Liver (tissue), 9 donors: ENCODE measurements around the gene PODXL2. TPM values are rescaled to one million over a fixed set of nuclear protein-coding genes. Genes with fewer than 3 reads are reported as not detected.

Experiments used
- DNase-seq: peaks from one replicate; pipeline ENCODE4 v3.0.0-alpha.2; 2017; ENCODE audit warnings: low spot score
- H3K27ac ChIP-seq, 2 donors: one replicate each; pipeline ENCODE4 v1.7.0; 2013; ENCODE audit warnings: inconsistent platforms in 2 of 2, low read length in 2 of 2, control low read depth in 1 of 2, low read depth in 1 of 2, mild to moderate bottlenecking in 1 of 2
- H3K27me3 ChIP-seq, 4 donors: one replicate each; pipeline versions ENCODE4 v1.6.1 to v1.7.0; 2013; ENCODE audit warnings: low read length in 3 of 4, inconsistent platforms in 1 of 4, mild to moderate bottlenecking in 1 of 4, moderate library complexity in 1 of 4; ENCODE audit not compliant: control insufficient read depth in 4 of 4, insufficient read depth in 4 of 4
- H3K36me3 ChIP-seq, 4 donors: one replicate each; pipeline versions ENCODE4 v1.6.1 to v1.7.0; 2013; ENCODE audit warnings: low read length in 3 of 4, mild to moderate bottlenecking in 3 of 4, low read depth in 1 of 4, moderate library complexity in 1 of 4; ENCODE audit not compliant: control insufficient read depth in 4 of 4, insufficient read depth in 3 of 4
- H3K4me1 ChIP-seq, 4 donors: one replicate each; pipeline versions ENCODE4 v1.6.1 to v1.7.0; 2013; ENCODE audit warnings: low read length in 3 of 4, mild to moderate bottlenecking in 3 of 4, moderate library complexity in 1 of 4; ENCODE audit not compliant: control insufficient read depth in 4 of 4, insufficient read depth in 4 of 4
- H3K4me3 ChIP-seq, 3 donors: one replicate each; pipeline versions ENCODE4 v1.6.1 to v1.7.0; 2013; ENCODE audit warnings: low read length in 3 of 3, control low read depth in 1 of 3, low read depth in 1 of 3, mild to moderate bottlenecking in 1 of 3
- H3K9ac ChIP-seq, 2 donors: one replicate each; pipeline ENCODE4 v1.7.0; 2013; ENCODE audit warnings: low read length in 2 of 2, mild to moderate bottlenecking in 2 of 2, moderate library complexity in 2 of 2, control low read depth in 1 of 2, low read depth in 1 of 2
- H3K9me3 ChIP-seq, 4 donors: one replicate each; pipeline versions ENCODE4 v1.6.1 to v1.7.0; 2013; ENCODE audit warnings: low read length in 3 of 4; ENCODE audit not compliant: control insufficient read depth in 4 of 4
- EGR1 ChIP-seq, 2 donors: IDR thresholded peaks; 2 replicates each; pipeline ENCODE4 v1.6.1; 2016 to 2018; ENCODE audit warnings: antibody characterized with exemption in 2 of 2, low read depth in 2 of 2
- FOXA1 ChIP-seq: IDR thresholded peaks from 2 replicates; pipeline ENCODE4 v1.6.1; 2016; ENCODE audit warnings: antibody characterized with exemption
- FOXA2 ChIP-seq: IDR thresholded peaks from 2 replicates; pipeline ENCODE4 v1.6.1; 2016; ENCODE audit warnings: antibody characterized with exemption
- GABPA ChIP-seq, 2 donors: IDR thresholded peaks in 1 of 2; conservative IDR thresholded peaks in 1 of 2; 2 replicates each; pipeline ENCODE4 v1.6.1; 2016; ENCODE audit warnings: antibody characterized with exemption in 2 of 2, mild to moderate bottlenecking in 1 of 2, moderate library complexity in 1 of 2
- HNF4A ChIP-seq, 2 donors: conservative IDR thresholded peaks; 2 replicates each; pipeline ENCODE4 v1.6.1; 2016; ENCODE audit warnings: antibody characterized with exemption in 2 of 2, mild to moderate bottlenecking in 2 of 2
- HNF4G ChIP-seq: IDR thresholded peaks from 2 replicates; pipeline ENCODE4 v1.6.1; 2016; ENCODE audit warnings: antibody characterized with exemption
- JUND ChIP-seq, 2 donors: IDR thresholded peaks; 2 replicates each; pipeline ENCODE4 v1.6.1; 2016; ENCODE audit warnings: antibody characterized with exemption in 2 of 2
- MAX ChIP-seq: IDR thresholded peaks from 2 replicates; pipeline ENCODE4 v1.6.1; 2016; ENCODE audit warnings: antibody characterized with exemption
- NR2F2 ChIP-seq: IDR thresholded peaks from 2 replicates; pipeline ENCODE4 v1.6.1; 2016; ENCODE audit warnings: antibody characterized with exemption
- RAD21 ChIP-seq, 2 donors: IDR thresholded peaks; 2 replicates each; pipeline ENCODE4 v1.6.1; 2016; ENCODE audit warnings: antibody characterized with exemption in 2 of 2, mild to moderate bottlenecking in 2 of 2
- REST ChIP-seq: IDR thresholded peaks from 2 replicates; pipeline ENCODE4 v1.6.1; 2016; ENCODE audit warnings: antibody characterized with exemption, mild to moderate bottlenecking
- RXRA ChIP-seq, 2 donors: IDR thresholded peaks; 2 replicates each; pipeline ENCODE4 v1.6.1; 2017 to 2018; ENCODE audit warnings: antibody characterized with exemption in 2 of 2, mild to moderate bottlenecking in 1 of 2
- SP1 ChIP-seq: IDR thresholded peaks from 2 replicates; pipeline ENCODE4 v1.6.1; 2018; ENCODE audit warnings: antibody characterized with exemption, mild to moderate bottlenecking
- TAF1 ChIP-seq: conservative IDR thresholded peaks from 2 replicates; pipeline ENCODE4 v1.6.1; 2016; ENCODE audit warnings: antibody characterized with exemption, mild to moderate bottlenecking
- YY1 ChIP-seq: IDR thresholded peaks from 2 replicates; pipeline ENCODE4 v1.6.1; 2016; ENCODE audit warnings: antibody characterized with exemption, mild to moderate bottlenecking
- WGBS: extraction: QIAGEN DNeasy Blood & Tissue Kit; methylation state at CpG from one replicate; pipeline ENCODE4 v1.1.7; 2013; 5-methylcytosine and 5-hydroxymethylcytosine counted together
- polyA plus RNA-seq, 2 donors: library from polyadenylated mRNA; stranded (reverse) in 1 of 2; unstranded in 1 of 2; fragments of 200-250 nt in 1 of 2; fragments of >200 nt in 1 of 2; fragmentation: Nextera tagmentation in 1 of 2; extraction: Ambion mirVana in 1 of 2; gene quantifications; one replicate each; pipeline versions ENCODE4 v1.2.1 to v1.2.3, GENCODE V29; 2013 to 2015
- total RNA-seq, 2 donors: library from RNA; depleted of rRNA; stranded (reverse); fragments of >200 nt; gene quantifications; one replicate each; pipeline ENCODE4 v1.2.3, GENCODE V29; 2014
- TF ChIP-seq, protein P1 (sequence below): IDR thresholded peaks from 2 replicates; pipeline ENCODE4 v1.6.1; 2016; ENCODE audit warnings: antibody characterized with exemption
- TF ChIP-seq, protein P2 (sequence below): IDR thresholded peaks from 2 replicates; pipeline ENCODE4 v1.6.1; 2016; ENCODE audit warnings: antibody characterized with exemption
- TF ChIP-seq, protein P3 (sequence below): fragments of 150-350 bp; IDR thresholded peaks from 2 replicates; pipeline ENCODE4 v1.5.1; 2017; ENCODE audit warnings: improper control_type of control experiment, low read depth, low read length; ENCODE audit not compliant: missing input control
- donor health status: healthy.
- donor health status: healthy.
- donor health status: healthy.
- donor health status: healthy.
- donor health status: healthy.

PODXL2 gene
- total and polyA plus RNA-seq, 4 donors, result 0.47 to 1.4 (median 0.88) TPM

DNA sequence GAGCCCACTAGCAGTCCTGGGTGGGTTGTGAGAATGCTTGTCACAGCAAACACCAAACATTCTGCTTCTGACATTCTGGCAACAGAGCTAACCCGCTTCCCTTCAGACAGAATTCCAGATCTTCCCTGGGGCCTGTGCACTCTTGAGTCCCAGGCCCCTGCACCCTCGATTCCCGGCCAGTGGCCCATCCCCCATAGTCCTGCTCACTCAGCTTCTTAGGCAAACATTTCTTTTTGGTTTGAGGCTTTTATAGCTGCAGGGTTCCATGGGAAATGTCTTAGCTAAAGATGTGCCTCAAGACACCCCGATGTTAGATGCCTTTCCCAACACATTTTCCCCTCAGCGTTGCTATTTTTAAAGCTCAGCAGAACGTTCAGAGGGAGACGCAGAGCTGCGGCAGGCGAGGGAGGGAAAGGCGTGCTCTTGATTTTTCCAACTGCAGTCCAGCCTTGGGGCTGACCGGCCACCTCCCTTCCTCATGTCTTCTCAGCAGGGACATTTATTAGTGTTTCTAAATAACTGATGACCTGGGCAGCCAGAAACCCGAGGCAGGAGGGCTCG lies 78.9 kb downstream of the PODXL2 start:
- H3K27me3 ChIP-seq, result no peaks in the 10 kb centered on the region
- no peak overlapping the region for H3K27ac ChIP-seq
- peaks cover 0 to 27% (median 21%) of the 10 kb centered on the region in 4 donors for H3K36me3 ChIP-seq
- DNase-seq, result no peak
- H3K4me3 ChIP-seq, result no peak overlapping the region
- H3K4me1 ChIP-seq, result peaks cover 0 to 6% (median 1%) of the 10 kb centered on the region in 4 donors
- H3K9ac ChIP-seq, result no peak overlapping the region
- WGBS, result 80% methylated on average over 13 of the region's 13 CpGs
- H3K9me3 ChIP-seq, result no peaks in the 10 kb centered on the region
- TF ChIP-seq HNF4A (conservative IDR thresholded peaks at IDR 0.05) (no peak), REST (no peak), TAF1 (no peak), EGR1 (IDR thresholded peaks at IDR 0.05; ENCODE audit: low read depth in 2 of 2) (no peak), GABPA (IDR thresholded peaks at IDR 0.05 in 1 of 2, conservative IDR thresholded peaks at IDR 0.05 in 1 of 2) (no peak), NR2F2 (no peak), FOXA2 (no peak), RXRA (IDR thresholded peaks at IDR 0.05) (no peak), JUND (IDR thresholded peaks at IDR 0.05) (no peak), SP1 (no peak), RAD21 (IDR thresholded peaks at IDR 0.05) (no peak), MAX (no peak), HNF4G (no peak), FOXA1 (no peak), YY1 (no peak)
- TF ChIP-seq, protein P1, sequence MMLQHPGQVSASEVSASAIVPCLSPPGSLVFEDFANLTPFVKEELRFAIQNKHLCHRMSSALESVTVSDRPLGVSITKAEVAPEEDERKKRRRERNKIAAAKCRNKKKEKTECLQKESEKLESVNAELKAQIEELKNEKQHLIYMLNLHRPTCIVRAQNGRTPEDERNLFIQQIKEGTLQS, result no peak
- TF ChIP-seq, protein P2, sequence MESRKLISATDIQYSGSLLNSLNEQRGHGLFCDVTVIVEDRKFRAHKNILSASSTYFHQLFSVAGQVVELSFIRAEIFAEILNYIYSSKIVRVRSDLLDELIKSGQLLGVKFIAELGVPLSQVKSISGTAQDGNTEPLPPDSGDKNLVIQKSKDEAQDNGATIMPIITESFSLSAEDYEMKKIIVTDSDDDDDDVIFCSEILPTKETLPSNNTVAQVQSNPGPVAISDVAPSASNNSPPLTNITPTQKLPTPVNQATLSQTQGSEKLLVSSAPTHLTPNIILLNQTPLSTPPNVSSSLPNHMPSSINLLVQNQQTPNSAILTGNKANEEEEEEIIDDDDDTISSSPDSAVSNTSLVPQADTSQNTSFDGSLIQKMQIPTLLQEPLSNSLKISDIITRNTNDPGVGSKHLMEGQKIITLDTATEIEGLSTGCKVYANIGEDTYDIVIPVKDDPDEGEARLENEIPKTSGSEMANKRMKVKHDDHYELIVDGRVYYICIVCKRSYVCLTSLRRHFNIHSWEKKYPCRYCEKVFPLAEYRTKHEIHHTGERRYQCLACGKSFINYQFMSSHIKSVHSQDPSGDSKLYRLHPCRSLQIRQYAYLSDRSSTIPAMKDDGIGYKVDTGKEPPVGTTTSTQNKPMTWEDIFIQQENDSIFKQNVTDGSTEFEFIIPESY, result no peak
- TF ChIP-seq, protein P3, sequence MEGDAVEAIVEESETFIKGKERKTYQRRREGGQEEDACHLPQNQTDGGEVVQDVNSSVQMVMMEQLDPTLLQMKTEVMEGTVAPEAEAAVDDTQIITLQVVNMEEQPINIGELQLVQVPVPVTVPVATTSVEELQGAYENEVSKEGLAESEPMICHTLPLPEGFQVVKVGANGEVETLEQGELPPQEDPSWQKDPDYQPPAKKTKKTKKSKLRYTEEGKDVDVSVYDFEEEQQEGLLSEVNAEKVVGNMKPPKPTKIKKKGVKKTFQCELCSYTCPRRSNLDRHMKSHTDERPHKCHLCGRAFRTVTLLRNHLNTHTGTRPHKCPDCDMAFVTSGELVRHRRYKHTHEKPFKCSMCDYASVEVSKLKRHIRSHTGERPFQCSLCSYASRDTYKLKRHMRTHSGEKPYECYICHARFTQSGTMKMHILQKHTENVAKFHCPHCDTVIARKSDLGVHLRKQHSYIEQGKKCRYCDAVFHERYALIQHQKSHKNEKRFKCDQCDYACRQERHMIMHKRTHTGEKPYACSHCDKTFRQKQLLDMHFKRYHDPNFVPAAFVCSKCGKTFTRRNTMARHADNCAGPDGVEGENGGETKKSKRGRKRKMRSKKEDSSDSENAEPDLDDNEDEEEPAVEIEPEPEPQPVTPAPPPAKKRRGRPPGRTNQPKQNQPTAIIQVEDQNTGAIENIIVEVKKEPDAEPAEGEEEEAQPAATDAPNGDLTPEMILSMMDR, result no peak
